Renal cortical epithelial cell (primary cell): ENCODE data around the gene FERMT3. TPM values are rescaled to one million over a fixed set of nuclear protein-coding genes. Genes with fewer than 3 reads are reported as not detected.

Experiments
- DNase-seq: peaks from one replicate; pipeline ENCODE4 v3.0.0-alpha.2; 2011; ENCODE audit warnings: low read depth
- total RNA-seq: library from RNA; depleted of rRNA; stranded (reverse); fragments of >200 nt; gene quantifications from 2 replicates; pipeline ENCODE4 v1.2.3, GENCODE V29; 2014

Gene FERMT3
- total RNA-seq, 1 donor from 2014 or later, result not detected

GRCh38 chr11:64219755-64220154 is 13.2 kb downstream of the FERMT3 start:
- no peak for DNase-seq

DNA sequence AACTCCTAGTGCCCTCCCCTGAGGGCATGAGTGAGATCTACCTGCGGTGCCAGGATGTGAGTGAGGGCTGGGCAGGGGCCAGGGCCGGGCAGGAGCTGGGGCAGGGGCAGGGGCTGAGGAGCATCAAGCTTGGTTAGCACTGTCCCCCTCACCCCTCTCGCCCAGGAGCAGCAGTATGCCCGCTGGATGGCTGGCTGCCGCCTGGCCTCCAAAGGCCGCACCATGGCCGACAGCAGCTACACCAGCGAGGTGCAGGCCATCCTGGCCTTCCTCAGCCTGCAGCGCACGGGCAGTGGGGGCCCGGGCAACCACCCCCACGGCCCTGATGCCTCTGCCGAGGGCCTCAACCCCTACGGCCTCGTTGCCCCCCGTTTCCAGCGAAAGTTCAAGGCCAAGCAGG is 13.8 kb downstream of the FERMT3 start:
- no peak for DNase-seq

GRCh38 chr11:64220798-64221197 is 14.3 kb downstream of the FERMT3 start:
- no peak for DNase-seq

GRCh38 chr11:64222651-64223000 is 16.1 kb downstream of the FERMT3 start:
- no peak for DNase-seq

- DNase-seq, result no peak
Measured at GRCh38 chr11:64223001-64223651, 16.6 kb downstream of the FERMT3 start.

- DNase-seq, result no peak
Measured at GRCh38 chr11:64224151-64224890, 17.8 kb downstream of the FERMT3 start.

- no peak for DNase-seq
Measured at GRCh38 chr11:64224891-64225607, 18.5 kb downstream of the FERMT3 start.

GRCh38 chr11:64225608-64226506 is 19.3 kb downstream of the FERMT3 start, which contains the start of the genes NUDT22 and TRPT1:
Gene NUDT22 (plus strand): TSS chr11:64226274. CDS start chr11:64226653, 379 bp downstream.
Gene TRPT1 (minus strand): TSS chr11:64226186. CDS start chr11:64225860, 326 bp downstream.
- peak; percentile 37 for DNase-seq

DNA sequence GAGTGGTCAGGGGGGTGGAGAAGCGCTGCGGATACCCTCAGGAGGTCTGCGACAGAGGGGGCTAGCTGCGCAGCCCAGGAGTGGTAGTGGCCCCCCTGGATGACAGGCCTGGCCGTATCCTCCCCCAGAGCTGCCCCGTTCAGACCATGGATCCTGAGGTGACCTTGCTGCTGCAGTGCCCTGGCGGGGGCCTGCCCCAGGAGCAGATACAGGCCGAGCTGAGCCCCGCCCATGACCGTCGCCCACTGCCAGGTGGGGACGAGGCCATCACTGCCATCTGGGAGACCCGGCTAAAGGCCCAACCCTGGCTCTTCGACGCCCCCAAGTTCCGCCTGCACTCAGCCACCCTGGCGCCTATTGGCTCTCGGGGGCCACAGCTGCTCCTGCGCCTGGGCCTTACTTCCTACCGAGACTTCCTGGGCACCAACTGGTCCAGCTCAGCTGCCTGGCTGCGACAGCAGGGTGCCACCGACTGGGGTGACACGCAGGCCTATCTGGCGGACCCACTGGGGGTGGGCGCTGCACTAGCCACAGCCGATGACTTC is 20.1 kb downstream of the FERMT3 start:
- DNase-seq, result no peak

- no peak for DNase-seq
Measured at GRCh38 chr11:64227405-64227956, 21.0 kb downstream of the FERMT3 start.

GRCh38 chr11:64229090-64229743 is 22.7 kb downstream of the FERMT3 start:
- DNase-seq, result no peak

GRCh38 chr11:64229744-64230170 is 23.2 kb downstream of the FERMT3 start:
- no peak for DNase-seq

GRCh38 chr11:64230171-64230984 is 23.9 kb downstream of the FERMT3 start, which contains the start of gene DNAJC4:
Gene DNAJC4 (plus strand): TSS chr11:64230548. CDS start chr11:64230855, 307 bp downstream.
- peak; percentile 85 for DNase-seq

DNA sequence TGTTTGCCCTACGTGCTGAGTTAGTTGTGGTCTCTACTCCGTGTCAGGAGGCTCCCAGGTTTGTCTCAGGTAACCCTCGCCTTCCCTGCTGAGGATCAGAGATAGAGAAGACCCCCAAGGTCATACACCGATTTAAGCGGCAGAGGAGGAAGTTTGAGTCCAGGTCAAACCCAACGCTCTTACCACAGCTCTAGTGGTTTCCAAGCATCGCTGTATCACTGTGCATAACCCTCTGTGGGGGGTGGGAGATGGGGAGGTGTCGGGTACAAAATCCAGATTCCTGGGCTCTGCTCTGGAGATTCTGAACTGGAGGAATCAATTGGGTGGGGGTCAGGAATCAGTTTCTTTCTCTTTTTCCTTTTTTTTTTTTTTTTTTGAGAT is 24.5 kb downstream of the FERMT3 start:
- no peak for DNase-seq

DNA sequence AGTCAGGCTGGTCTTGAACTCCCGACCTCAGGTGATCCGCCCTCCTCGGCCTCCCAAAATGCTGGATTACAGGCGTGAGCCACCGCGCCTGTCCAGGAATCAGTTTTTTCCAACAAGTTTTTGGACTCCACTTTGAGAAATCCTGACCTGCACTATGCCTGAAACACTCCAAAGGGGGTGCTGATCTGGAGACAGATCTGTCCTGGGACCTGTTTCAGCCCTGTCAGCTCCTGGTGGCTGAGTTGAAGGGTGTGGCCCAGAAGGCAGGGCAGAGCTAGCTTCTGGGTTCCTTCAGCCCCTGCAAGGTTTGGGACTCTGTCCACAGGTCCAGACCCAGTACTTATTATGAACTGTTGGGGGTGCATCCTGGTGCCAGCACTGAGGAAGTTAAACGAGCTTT is 25.0 kb downstream of the FERMT3 start:
- DNase-seq, result no peak

DNA sequence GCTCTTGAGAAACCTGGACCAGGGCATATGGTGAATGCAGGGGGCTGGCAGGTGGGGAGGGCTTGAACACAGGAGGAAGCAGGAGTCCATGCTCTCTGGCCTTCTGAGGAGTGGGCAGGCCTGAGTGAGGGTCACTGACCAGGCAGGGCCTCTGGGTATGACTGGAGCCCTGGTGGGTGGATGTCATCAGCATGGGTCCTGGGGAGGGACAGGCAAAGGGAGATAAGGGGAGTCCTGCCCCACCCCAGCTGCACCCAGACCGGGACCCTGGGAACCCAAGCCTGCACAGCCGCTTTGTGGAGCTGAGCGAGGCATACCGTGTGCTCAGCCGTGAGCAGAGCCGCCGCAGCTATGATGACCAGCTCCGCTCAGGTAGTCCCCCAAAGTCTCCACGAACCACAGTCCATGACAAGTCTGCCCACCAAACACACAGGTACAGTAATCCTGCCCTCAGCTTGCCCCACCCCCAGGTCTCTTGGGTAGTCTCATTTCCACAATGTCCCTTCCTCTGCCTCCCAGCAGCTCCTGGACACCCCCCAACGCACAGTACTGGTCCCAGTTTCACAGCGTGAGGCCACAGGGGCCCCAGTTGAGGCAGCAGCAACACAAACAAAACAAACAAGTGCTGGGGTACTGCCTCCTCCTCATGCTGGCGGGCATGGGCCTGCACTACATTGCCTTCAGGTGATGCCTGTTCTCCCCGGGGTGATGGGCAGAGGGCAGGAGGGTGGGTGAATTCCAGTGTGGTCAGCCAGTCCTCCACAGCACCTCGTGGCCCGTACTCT is 25.9 kb downstream of the FERMT3 start:
- DNase-seq, result no peak

DNA sequence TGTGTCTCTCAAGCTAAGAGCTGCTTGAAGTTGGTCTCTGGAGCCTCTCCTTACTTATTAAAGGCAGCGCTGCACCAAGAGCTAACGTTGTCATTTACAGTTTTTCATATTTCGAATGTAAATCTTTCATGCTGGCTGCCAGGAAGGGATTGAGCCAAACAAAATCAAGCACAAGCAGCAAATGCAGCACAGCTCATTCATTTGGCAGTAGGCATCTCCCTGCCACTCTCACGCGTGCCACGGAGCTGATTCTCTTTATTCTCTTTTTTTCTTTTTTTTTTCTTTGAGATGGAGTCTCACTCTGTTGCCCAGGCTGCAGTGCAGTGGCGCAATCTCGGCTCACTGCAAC is 26.4 kb downstream of the FERMT3 start:
- DNase-seq, result no peak

GRCh38 chr11:64233913-64234586 is 27.5 kb downstream of the FERMT3 start, which contains the start of gene VEGFB:
Gene VEGFB (plus strand): TSS chr11:64234584. CDS start chr11:64234834, 250 bp downstream.
- no peak for DNase-seq
